Retinal pigment epithelial cell (primary cell): ENCODE data around the gene RRP7A.
"Not testable (repeated sequence)": the region's sequence is repeated elsewhere in the genome, so short reads cannot be mapped to it uniquely, and the experiment has no call there.

Source experiments
- DNase-seq: peaks from one replicate; pipeline ENCODE4 v3.0.0-alpha.2; 2010; ENCODE audit warnings: low read depth
- H3K4me3 ChIP-seq: 2 replicates; pipeline ENCODE4 v1.5.1; 2011; ENCODE audit warnings: mild to moderate bottlenecking, low read length, control low read depth, moderate library complexity
- CTCF ChIP-seq: conservative IDR thresholded peaks from 2 replicates; pipeline ENCODE4 v1.5.1; 2011; ENCODE audit warnings: low read depth, low read length, control low read depth, inconsistent platforms

Gene RRP7A

GRCh38 chr22:42519525-42520401 lies at the start of gene RRP7A:
Gene RRP7A, minus strand, starts transcription at chr22:42519796. Its CDS starts 10 bp downstream, at chr22:42519786.
- TF ChIP-seq CTCF: no peak
- peak within 1 kb of the TSS; percentile 65 for H3K4me3 ChIP-seq
- no peak for DNase-seq

GRCh38 chr22:42567950-42568349 lies 48.4 kb upstream of the RRP7A start:
- not testable (repeated sequence) for DNase-seq

GRCh38 chr22:42565956-42566355 lies 46.4 kb upstream of the RRP7A start:
- H3K4me3 ChIP-seq: no peak overlapping the region
- no peak for TF ChIP-seq CTCF
- no peak for DNase-seq

More at GRCh38 chr22:42567950-42568349, 48.4 kb upstream of the RRP7A start:
- H3K4me3 ChIP-seq: not testable (repeated sequence)

- DNase-seq: no peak
- no peak overlapping the region for H3K4me3 ChIP-seq
- TF ChIP-seq CTCF: no peak
Observed at GRCh38 chr22:42564699-42565098, 45.1 kb upstream of the RRP7A start.

GRCh38 chr22:42563943-42564342 lies 44.3 kb upstream of the RRP7A start:
- H3K4me3 ChIP-seq, DNase-seq: not testable (repeated sequence)

GRCh38 chr22:42562684-42563083 lies 43.1 kb upstream of the RRP7A start:
- no peak for TF ChIP-seq CTCF
- H3K4me3 ChIP-seq: no peak overlapping the region
- no peak for DNase-seq

GRCh38 chr22:42562279-42562678 lies 42.7 kb upstream of the RRP7A start:
- no peak for DNase-seq
- H3K4me3 ChIP-seq: no peak overlapping the region
- no peak for TF ChIP-seq CTCF

- no peak for DNase-seq
- H3K4me3 ChIP-seq: no peak overlapping the region
- no peak for TF ChIP-seq CTCF
Observed at GRCh38 chr22:42561856-42562255, 42.3 kb upstream of the RRP7A start.
